IMR-90 (cell line): ENCODE results near the gene RYR1. TPM values are rescaled to one million over a fixed set of nuclear protein-coding genes. Genes with fewer than 3 reads are reported as not detected.

Experiments used
- ATAC-seq: fragments of 200-7000 bp; cut with Tn5 transposase; 2 replicates; pipeline ENCODE4 v1.9.1; 2020; ENCODE audit warnings: low read depth, mild to moderate bottlenecking, moderate library complexity
- BruUV-seq: library from RNA; stranded (reverse); fragments of 400-500 nt; replicated peaks from 2 replicates; lab custom pipeline; 2021; lab: Mats Ljungman, UMichigan
- CTCF ChIA-PET: fragments of 300-600 bp; formaldehyde crosslinking; extraction: SDS; loops from one replicate; lab custom pipeline; 2021; ENCODE audit warnings: antibody characterized with exemption; lab: Yijun Ruan, JAX
- POLR2A ChIA-PET: fragments of 300-600 bp; sonication (Branson Sonifier 250); formaldehyde crosslinking; loops from one replicate; lab custom pipeline; 2022; ENCODE audit warnings: antibody characterized with exemption; ENCODE audit not compliant: unreplicated experiment; lab: Charles Lee
- DNase-seq: peaks from one replicate; pipeline ENCODE4 v3.0.0; 2013
- H2AFZ ChIP-seq: replicated peaks from 2 replicates; pipeline ENCODE3; 2013; ENCODE audit warnings: low read length, mild to moderate bottlenecking; ENCODE audit not compliant: poor library complexity
- H2AK5ac ChIP-seq: 2 replicates; pipeline ENCODE4 v1.6.1; 2013; ENCODE audit warnings: low read depth, low read length, inconsistent platforms
- H2AK9ac ChIP-seq: replicated peaks from 2 replicates; pipeline ENCODE3; 2013; ENCODE audit warnings: mild to moderate bottlenecking, low read depth, low read length, moderate library complexity; ENCODE audit not compliant: poor library complexity
- H2BK120ac ChIP-seq: 2 replicates; pipeline ENCODE4 v1.6.1; 2013; ENCODE audit warnings: low read depth, low read length, inconsistent platforms
- H2BK15ac ChIP-seq: 3 replicates; pipeline ENCODE4 v1.6.1; 2013; ENCODE audit warnings: low read depth, low read length, inconsistent platforms
- H2BK20ac ChIP-seq: 2 replicates; pipeline ENCODE4 v1.6.1; 2013; ENCODE audit warnings: low read depth, mild to moderate bottlenecking, inconsistent platforms, low read length, moderate library complexity
- H2BK5ac ChIP-seq: 2 replicates; pipeline ENCODE4 v1.6.1; 2013; ENCODE audit warnings: mild to moderate bottlenecking, low read depth, low read length, inconsistent platforms; ENCODE audit not compliant: poor library complexity, severe bottlenecking
- H3K14ac ChIP-seq: replicated peaks from 2 replicates; pipeline ENCODE4 v1.6.1; 2013; ENCODE audit warnings: low read depth, low read length, inconsistent platforms
- H3K18ac ChIP-seq: 2 replicates; pipeline ENCODE4 v1.6.1; 2013; ENCODE audit warnings: low read depth, low read length, control low read depth
- H3K23ac ChIP-seq: 2 replicates; pipeline ENCODE4 v1.6.1; 2013; ENCODE audit warnings: low read depth, low read length, inconsistent platforms
- H3K27ac ChIP-seq: 2 replicates; pipeline ENCODE4 v1.5.1; 2013; ENCODE audit warnings: mild to moderate bottlenecking, control low read depth, low read length; ENCODE audit not compliant: insufficient read depth
- H3K27me3 ChIP-seq: 2 replicates; pipeline ENCODE4 v1.6.1; 2013; ENCODE audit warnings: low read length; ENCODE audit not compliant: control insufficient read depth, insufficient read depth
- H3K36me3 ChIP-seq: 2 replicates; pipeline ENCODE4 v1.6.1; 2013; ENCODE audit warnings: low read length, mixed read lengths; ENCODE audit not compliant: control insufficient read depth, insufficient read depth
- H3K4ac ChIP-seq: 2 replicates; pipeline ENCODE4 v1.6.1; 2013; ENCODE audit warnings: low read depth, low read length, inconsistent platforms
- H3K4me1 ChIP-seq: 2 replicates; pipeline ENCODE4 v1.6.1; 2013; ENCODE audit warnings: low read length, mixed read lengths; ENCODE audit not compliant: control insufficient read depth, insufficient read depth
- H3K4me2 ChIP-seq: 2 replicates; pipeline ENCODE4 v1.6.1; 2013; ENCODE audit warnings: low read depth, mild to moderate bottlenecking, control low read depth, low read length, moderate library complexity
- H3K4me3 ChIP-seq: 2 replicates; pipeline ENCODE4 v1.5.1; 2013; ENCODE audit warnings: low read depth, mild to moderate bottlenecking, control low read depth, low read length, moderate library complexity; ENCODE audit not compliant: insufficient read depth
- H3K56ac ChIP-seq: 2 replicates; pipeline ENCODE4 v1.6.1; 2013; ENCODE audit warnings: low read length, inconsistent platforms; ENCODE audit not compliant: insufficient read depth; ENCODE audit errors: extremely low read depth
- H3K79me1 ChIP-seq, 2 experiments: 2 replicates each; pipeline ENCODE4 v1.6.1; 2013; ENCODE audit warnings: low read length in 2 of 2, inconsistent platforms in 1 of 2, low read depth in 1 of 2
- H3K9ac ChIP-seq: 2 replicates; pipeline ENCODE4 v1.6.1; 2013; ENCODE audit warnings: low read depth, low read length, control low read depth
- H3K9me1 ChIP-seq: 2 replicates; pipeline ENCODE4 v1.6.1; 2013; ENCODE audit warnings: low read length, inconsistent platforms; ENCODE audit not compliant: insufficient read depth
- H3K9me3 ChIP-seq: 2 replicates; pipeline ENCODE4 v1.6.1; 2013; ENCODE audit warnings: low read length; ENCODE audit not compliant: control insufficient read depth, insufficient read depth
- H4K20me1 ChIP-seq: 2 replicates; pipeline ENCODE4 v1.6.1; 2013; ENCODE audit warnings: low read length, inconsistent platforms; ENCODE audit not compliant: insufficient read depth
- H4K5ac ChIP-seq: 2 replicates; pipeline ENCODE4 v1.6.1; 2013; ENCODE audit warnings: mild to moderate bottlenecking, low read depth, low read length, control low read depth
- H4K8ac ChIP-seq, 2 experiments: 2 replicates each; pipeline ENCODE4 v1.6.1; 2013; ENCODE audit warnings: low read depth in 2 of 2, low read length in 2 of 2, control low read depth in 1 of 2, inconsistent platforms in 1 of 2
- H4K91ac ChIP-seq: 2 replicates; pipeline ENCODE4 v1.6.1; 2013; ENCODE audit warnings: low read depth, low read length, inconsistent platforms; ENCODE audit not compliant: insufficient read depth
- BHLHE40 ChIP-seq: fragments of 150-350 bp; IDR thresholded peaks from 2 replicates; pipeline ENCODE4 v1.6.1; 2016; ENCODE audit warnings: mild to moderate bottlenecking, low read depth, low read length
- CEBPB ChIP-seq: IDR thresholded peaks from 2 replicates; pipeline ENCODE4 v1.6.1; 2012; ENCODE audit warnings: low read depth, low read length, improper control_type of control experiment
- CTCF ChIP-seq: conservative IDR thresholded peaks from 2 replicates; pipeline ENCODE4 v1.5.1; 2012; ENCODE audit warnings: mild to moderate bottlenecking, low read depth, low read length, improper control_type of control experiment
- ELK1 ChIP-seq: fragments of 150-350 bp; IDR thresholded peaks from 2 replicates; pipeline ENCODE4 v1.6.1; 2016; ENCODE audit warnings: low read depth, mild to moderate bottlenecking, low read length, moderate library complexity, borderline replicate concordance
- FOS ChIP-seq: fragments of 150-350 bp; IDR thresholded peaks from 2 replicates; pipeline ENCODE4 v1.6.1; 2016; ENCODE audit warnings: low read depth, low read length
- MAFK ChIP-seq: IDR thresholded peaks from 2 replicates; pipeline ENCODE4 v1.6.1; 2012; ENCODE audit warnings: low read depth, low read length, improper control_type of control experiment
- MAZ ChIP-seq: IDR thresholded peaks from 2 replicates; pipeline ENCODE4 v1.6.1; 2012; ENCODE audit warnings: low read depth, mild to moderate bottlenecking, low read length, improper control_type of control experiment, moderate library complexity, borderline replicate concordance
- MXI1 ChIP-seq: IDR thresholded peaks from 2 replicates; pipeline ENCODE4 v1.6.1; 2012; ENCODE audit warnings: low read depth, mild to moderate bottlenecking, low read length, moderate library complexity, borderline replicate concordance
- NFE2L2 ChIP-seq: fragments of 150-350 bp; IDR thresholded peaks from 2 replicates; pipeline ENCODE4 v1.6.1; 2016; ENCODE audit warnings: low read depth, mild to moderate bottlenecking, low read length
- POLR2A ChIP-seq: IDR thresholded peaks from 2 replicates; pipeline ENCODE4 v1.6.1; 2012; ENCODE audit warnings: mild to moderate bottlenecking, low read depth, low read length
- RCOR1 ChIP-seq: IDR thresholded peaks from 2 replicates; pipeline ENCODE4 v1.6.1; 2012; ENCODE audit warnings: mild to moderate bottlenecking, low read length, improper control_type of control experiment; ENCODE audit not compliant: insufficient replicate concordance
- RFX5 ChIP-seq: IDR thresholded peaks from 2 replicates; pipeline ENCODE4 v1.8.0; 2012; ENCODE audit warnings: low read depth, mild to moderate bottlenecking, low read length, moderate library complexity
- SMC3 ChIP-seq: fragments of 150-350 bp; IDR thresholded peaks from 2 replicates; pipeline ENCODE4 v1.6.1; 2016; ENCODE audit warnings: low read depth, mild to moderate bottlenecking, antibody characterized with exemption, low read length, moderate library complexity
- WGBS, 2 experiments: methylation state at CpG; one replicate each; pipeline versions ENCODE4 v1.1.5 to v1.1.7; 2013; ENCODE audit warnings: missing lambda C conversion rate in 2 of 2; ENCODE audit not compliant: insufficient read length in 1 of 2; ENCODE audit errors: extremely low coverage in 2 of 2; 5-methylcytosine and 5-hydroxymethylcytosine counted together
- dilution Hi-C: fragments of 300-500 bp; cut with HindIII; formaldehyde crosslinking; loops from one replicate; pipeline ENCODE4 v1.14.3; 2018; ENCODE audit warnings: low sequenced_read_pairs; ENCODE audit not compliant: unreplicated experiment
- in situ Hi-C: fragments of 300-500 bp; cut with MboI; formaldehyde crosslinking; loops from 3 replicates; pipeline ENCODE4 v1.14.3; 2019; ENCODE audit warnings: low sequenced_read_pairs, inconsistent platforms, mixed read lengths
- intact Hi-C: fragments of 100-400 bp; cut with micrococcal nuclease; formaldehyde crosslinking; loops from 2 replicates; pipeline ENCODE4 v1.10.0; 2022
- polyA plus RNA-seq, 3 experiments: library from polyadenylated mRNA; depleted of rRNA; stranded (reverse); fragments of >200 nt; gene quantifications; 2 replicates each; pipeline ENCODE4 v1.2.3, GENCODE V29; 2012; ENCODE audit warnings: low replicate concordance in 1 of 3
- total RNA-seq: library from RNA; depleted of rRNA; stranded (reverse); fragments of >200 nt; gene quantifications from 2 replicates; pipeline ENCODE4 v1.2.3, GENCODE V29; 2012

The RYR1 gene
- total and polyA plus RNA-seq, 2 of the 4 experiments (the other 2 are of a cell fraction): not detected

GRCh38 chr19:38470788-38471480 lies 37.4 kb downstream of the RYR1 start:
- POLR2A ChIA-PET: interaction anchor here (0.6 kb wide), 1 partner anchor 820 kb away, joined by 3 read pairs; no protein-coding TSS in a partner anchor
- DNase-seq: no peak

More at GRCh38 chr19:38470788-38471480, 37.4 kb downstream of the RYR1 start:
- Histone ChIP-seq H2BK20ac (no peak overlapping the region), H3K9ac (no peak overlapping the region), H4K5ac (no peak overlapping the region), H4K8ac (no peak overlapping the region), H3K18ac (no peak overlapping the region), H2BK15ac (no peak overlapping the region), H3K4me3 (no peak overlapping the region), H3K9me1 (no peaks in the 10 kb centered on the region), H2BK120ac (no peak overlapping the region), H2BK5ac (no peak overlapping the region), H3K4me2 (no peak overlapping the region), H2AK5ac (no peak overlapping the region), H3K56ac (no peak overlapping the region), H3K36me3 (no peaks in the 10 kb centered on the region), H3K23ac (no peak overlapping the region), H3K27me3 (peaks cover 5% of the 10 kb centered on the region), H4K91ac (no peak overlapping the region), H3K9me3 (no peaks in the 10 kb centered on the region), H2AK9ac (no peak overlapping the region), H3K14ac (no peak overlapping the region), H3K27ac (no peak overlapping the region), H4K20me1 (no peaks in the 10 kb centered on the region), H2AFZ (no peak overlapping the region), H3K4ac (no peak overlapping the region), H3K79me1 (no peaks in the 10 kb centered on the region), H3K4me1 (no peaks in the 10 kb centered on the region)
- WGBS, 2 experiments: 36% methylated on average over 2 of the region's 12 CpGs; no CpG with 5 or more reads in 1 of the 2 experiments
- no peak for ATAC-seq
- TF ChIP-seq MAZ: no peak
- no peak for TF ChIP-seq ELK1
- TF ChIP-seq SMC3: no peak
- no peak for TF ChIP-seq FOS
- TF ChIP-seq CEBPB: no peak
- TF ChIP-seq POLR2A: no peak
- no peak for TF ChIP-seq RFX5
- no peak for TF ChIP-seq RCOR1
- TF ChIP-seq MXI1: no peak
- TF ChIP-seq MAFK: no peak
- no peak for TF ChIP-seq CTCF
- no peak for TF ChIP-seq BHLHE40
- TF ChIP-seq NFE2L2: no peak
- CTCF ChIA-PET: no interaction called here
- in situ Hi-C loops (loop anchor here (25.0 kb wide), 1 partner anchor 741 kb away; the partner anchor contains the start of gene SYCN), intact Hi-C loops (no loop called here), dilution Hi-C loops (no loop called here)
- no TSS peak for BruUV-seq
